GM18507 (cell line): ENCODE data around the gene DDN.

Experiments
- DNase-seq: peaks from one replicate; pipeline ENCODE4 v3.0.0; 2011; ENCODE audit warnings: low read depth; ENCODE audit not compliant: insufficient read length; ENCODE audit errors: extremely low spot score
- FAIRE-seq: peaks from 2 replicates; lab custom pipeline; 2011; peaks lifted over from hg19 to GRCh38; lab: Jason Lieb, UNC

The DDN gene

DNA sequence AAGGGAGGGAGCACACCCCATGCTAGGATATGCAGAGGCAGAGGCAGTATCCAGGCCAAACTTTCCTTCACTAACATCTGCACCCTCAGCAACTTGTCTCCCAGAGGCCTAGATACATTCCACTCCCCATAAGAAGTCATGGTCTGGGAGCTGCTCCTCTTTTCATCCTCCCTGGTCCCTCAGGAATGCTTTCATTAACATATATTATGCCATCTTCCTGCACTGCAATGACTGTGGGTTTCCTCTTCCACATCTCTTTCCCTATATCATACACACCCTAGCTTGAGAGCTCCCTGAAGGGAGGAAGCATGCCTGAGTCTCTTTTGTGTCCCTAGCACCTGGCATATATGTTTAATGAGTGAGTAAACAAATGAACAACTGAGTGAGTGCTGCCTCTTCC, 8.6 kb downstream of the DDN start:
- DNase-seq (no peak), FAIRE-seq (no peak)

DNA sequence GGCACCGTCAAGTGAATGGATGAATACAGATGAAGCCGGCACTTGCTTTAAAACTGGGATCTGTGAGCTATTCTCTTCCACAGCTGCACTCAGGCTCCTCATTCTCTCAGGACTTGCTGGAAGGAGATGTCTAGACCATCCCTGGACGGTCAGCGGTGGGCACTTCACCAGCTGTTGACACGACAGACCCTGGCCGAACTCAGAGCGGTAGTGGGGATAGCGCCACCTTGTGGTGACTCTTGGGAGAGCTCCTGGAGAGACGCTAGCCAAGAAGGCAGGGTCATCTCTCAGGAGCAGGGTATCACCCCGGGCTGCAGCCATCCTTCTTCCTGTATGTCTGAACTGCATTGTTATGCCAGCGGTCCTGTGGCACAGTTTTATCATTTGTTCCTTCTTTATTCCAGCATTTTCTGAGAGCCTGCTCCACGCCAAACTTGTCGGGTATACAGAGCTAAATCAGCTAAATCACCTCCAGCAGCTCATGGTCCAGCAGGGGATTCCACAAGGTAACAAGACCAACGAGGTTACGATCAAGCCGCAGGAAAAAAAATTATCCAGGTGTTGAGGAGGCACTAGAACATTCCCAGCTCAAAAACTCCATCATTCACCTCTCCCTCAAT, 11.0 kb downstream of the DDN start:
- FAIRE-seq (peak; percentile 82), DNase-seq (no peak)

DNA sequence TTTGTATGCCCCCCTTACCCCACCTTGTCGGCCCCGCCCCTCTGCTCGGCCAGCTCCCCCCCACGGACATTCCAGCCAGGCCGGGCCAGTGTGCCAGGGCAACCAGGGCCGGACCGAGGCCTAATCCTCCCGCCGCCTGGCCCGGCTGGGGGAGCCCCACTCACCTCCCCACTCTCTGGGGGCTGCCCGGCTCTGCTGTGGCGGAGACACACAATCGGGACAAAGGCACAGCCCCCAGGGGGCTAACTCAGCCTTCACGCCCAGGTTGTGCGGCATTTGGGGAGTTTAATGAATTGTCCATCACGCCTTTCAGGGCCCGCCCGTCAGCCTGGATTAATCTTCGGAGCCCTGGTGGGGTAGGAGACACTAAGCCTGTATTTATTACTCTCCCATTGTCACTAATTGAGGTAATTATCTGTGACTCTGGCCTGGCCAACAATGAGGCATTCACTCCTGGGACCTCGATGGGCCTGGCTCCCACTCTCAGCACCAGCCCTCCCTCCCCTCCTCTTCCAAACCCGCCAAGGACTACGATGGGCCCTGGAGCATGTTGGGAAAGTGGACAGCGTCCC, 12.4 kb downstream of the DDN start:
- DNase-seq = no peak

DNA sequence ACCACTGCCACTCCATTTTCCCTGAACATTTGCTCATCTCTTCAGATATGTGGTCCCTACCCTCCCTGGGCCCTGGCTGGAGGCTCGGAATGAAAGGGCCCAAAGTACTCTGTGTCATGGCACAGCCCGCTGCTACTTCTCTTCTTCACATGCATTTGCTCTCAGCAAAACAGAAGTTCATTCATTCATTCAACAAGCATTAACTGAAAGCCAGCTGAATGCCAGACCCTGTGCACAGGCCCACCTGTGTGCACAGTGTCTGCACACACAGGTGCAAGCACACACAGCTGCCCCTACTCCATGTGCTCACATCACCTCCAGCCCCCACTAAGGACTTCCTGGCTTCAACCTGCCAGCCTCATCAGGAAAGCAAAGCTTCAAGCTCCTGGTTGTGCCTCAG, 13.3 kb downstream of the DDN start:
- DNase-seq (no peak), FAIRE-seq (no peak)

More for the DNA sequence above, 12.4 kb downstream of the DDN start:
- FAIRE-seq = no peak

DNA sequence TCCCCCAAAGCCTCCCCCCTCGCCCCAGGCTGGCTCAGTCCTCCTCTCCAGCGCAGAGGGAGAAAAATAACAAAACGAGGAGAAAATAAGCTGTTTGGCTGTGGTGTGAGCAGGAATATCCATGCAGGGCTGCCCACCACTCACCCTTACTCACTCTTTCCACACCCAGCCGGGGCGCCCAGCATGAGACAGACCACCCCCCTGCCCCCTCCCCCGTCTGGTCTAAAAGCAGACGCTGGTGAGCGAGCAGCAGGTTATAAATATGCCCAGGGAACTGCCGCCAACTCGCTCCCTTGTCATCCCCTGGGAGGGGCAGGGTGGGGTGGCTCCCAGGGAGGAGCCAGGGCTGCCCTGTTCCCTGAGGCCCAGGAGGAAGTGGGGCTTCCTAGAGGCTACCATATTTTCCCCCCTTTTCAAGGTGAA, 13.7 kb downstream of the DDN start:
- FAIRE-seq (no peak), DNase-seq (no peak)

DNA sequence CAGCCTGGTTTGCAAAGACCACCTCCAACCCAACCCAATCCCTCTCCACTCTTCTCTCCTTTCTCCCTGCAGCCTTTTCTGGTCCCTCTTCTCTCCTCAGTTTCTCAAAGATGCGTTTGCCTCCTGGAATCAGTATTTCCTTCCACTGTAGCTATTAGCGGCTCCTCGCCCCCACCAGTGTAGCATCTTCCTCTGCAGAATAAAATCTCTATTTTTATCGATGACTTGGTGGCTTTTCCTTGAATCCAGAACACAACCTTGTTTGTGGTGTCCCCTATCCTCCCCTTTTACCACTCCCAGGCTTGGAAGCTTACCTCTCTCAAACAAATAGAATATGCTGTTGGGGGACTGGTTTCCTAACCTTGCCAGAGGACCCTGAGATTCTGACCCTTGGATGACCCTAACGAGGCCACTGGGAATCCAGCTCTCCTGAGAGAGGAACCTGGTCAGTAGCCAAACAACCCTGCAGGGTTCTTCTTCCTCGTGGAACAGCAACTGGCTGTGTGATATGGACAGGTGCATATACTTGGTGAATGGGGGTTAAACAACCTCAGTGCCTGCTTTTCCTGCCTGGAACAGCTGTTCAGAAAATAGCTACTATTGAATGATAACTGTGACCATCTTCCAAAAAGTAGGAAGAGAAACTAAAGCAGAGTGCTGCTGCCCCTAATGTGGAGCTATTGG, 16.6 kb downstream of the DDN start:
- FAIRE-seq (no peak), DNase-seq (no peak)

DNA sequence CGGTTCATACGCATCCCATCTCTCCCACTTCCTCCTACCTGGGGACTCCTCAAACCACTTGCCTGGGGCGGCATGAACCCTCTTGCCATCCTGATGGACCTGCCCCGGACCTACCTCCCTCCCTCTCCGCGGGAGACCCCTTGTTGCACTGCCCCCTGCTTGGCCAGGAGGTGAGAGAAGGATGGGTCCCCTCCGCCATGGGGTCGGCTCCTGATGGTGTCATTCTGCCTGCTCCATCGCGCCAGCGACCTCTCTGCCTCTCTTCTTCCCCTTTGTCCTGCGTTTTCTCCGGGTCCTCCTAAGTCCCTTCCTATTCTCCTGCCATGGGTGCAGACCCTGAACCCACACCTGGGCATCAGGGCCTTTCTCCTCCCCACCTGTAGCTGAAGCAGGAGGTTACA, 17.4 kb downstream of the DDN start:
- DNase-seq (no peak), FAIRE-seq (no peak)

DNA sequence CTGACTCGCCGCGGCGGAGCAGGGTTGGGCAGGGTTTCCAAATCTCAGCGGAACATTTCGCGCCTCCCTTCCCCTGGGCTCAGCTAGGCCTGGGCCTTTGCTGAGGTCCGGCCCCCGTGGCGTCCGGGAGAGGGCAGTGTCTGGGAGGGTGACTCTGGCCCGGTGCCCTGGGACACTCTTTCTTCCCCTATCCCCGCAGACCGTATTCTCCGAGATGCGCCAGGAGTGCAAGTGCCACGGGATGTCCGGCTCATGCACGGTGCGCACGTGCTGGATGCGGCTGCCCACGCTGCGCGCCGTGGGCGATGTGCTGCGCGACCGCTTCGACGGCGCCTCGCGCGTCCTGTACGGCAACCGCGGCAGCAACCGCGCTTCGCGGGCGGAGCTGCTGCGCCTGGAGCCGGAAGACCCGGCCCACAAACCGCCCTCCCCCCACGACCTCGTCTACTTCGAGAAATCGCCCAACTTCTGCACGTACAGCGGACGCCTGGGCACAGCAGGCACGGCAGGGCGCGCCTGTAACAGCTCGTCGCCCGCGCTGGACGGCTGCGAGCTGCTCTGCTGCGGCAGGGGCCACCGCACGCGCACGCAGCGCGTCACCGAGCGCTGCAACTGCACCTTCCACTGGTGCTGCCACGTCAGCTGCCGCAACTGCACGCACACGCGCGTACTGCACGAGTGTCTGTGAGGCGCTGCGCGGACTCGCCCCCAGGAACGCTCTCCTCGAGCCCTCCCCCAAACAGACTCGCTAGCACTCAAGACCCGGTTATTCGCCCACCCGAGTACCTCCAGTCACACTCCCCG, 18.0 kb downstream of the DDN start:
- no peak for FAIRE-seq
- no peak for DNase-seq

DNA sequence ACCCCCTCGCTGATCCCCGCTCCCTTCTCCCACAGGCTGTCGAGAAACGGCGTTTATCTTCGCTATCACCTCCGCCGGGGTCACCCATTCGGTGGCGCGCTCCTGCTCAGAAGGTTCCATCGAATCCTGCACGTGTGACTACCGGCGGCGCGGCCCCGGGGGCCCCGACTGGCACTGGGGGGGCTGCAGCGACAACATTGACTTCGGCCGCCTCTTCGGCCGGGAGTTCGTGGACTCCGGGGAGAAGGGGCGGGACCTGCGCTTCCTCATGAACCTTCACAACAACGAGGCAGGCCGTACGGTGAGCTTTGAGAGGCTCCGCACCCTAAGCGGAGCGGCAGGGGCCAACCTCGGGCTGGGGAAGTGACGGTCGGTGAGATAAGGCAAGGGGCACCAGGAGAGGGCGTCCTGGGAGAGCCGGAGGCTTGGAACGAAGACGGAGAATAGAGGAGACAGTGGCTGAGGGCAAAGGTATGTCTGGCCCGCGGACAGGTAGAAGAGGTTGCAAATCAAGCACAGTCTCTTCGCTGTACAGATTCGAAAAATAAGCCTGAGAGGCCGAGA, 18.7 kb downstream of the DDN start:
- DNase-seq = no peak
- no peak for FAIRE-seq

DNA sequence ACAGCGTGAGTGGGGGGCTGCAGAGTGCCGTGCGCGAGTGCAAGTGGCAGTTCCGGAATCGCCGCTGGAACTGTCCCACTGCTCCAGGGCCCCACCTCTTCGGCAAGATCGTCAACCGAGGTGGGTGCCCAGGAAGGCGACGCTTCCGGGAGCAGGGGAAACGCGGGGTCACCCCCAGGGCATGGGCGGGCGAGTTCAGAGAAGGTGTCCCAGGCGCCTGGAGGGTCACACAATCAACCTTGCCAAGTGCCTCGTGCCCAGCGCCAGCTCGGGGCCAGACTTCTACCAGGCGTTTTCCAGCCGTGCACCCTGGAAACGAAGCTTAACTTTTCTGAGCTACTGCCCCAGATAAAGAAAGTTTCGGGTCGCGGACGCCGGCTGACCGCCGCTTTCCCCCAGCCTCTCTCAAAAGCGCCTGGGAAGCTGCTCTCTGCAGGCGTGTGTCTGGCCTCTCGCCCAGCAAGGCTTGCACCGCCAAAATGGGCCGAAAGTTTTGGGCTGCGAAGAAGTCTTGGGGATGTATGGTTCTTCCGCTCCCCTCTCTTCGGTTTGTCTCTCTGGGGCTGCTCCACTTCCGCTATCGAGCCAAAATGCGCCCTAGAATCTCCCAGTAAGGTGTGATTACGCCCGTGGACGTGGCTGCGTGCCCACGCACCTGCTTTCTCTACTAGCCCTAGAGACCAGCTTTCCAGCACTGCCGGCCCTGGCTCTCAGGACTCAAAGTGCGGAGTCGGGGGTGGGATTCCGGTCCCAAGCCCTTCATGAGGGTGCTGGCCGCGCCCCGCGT, 19.4 kb downstream of the DDN start:
- peak; percentile 39 for FAIRE-seq
- no peak for DNase-seq

DNA sequence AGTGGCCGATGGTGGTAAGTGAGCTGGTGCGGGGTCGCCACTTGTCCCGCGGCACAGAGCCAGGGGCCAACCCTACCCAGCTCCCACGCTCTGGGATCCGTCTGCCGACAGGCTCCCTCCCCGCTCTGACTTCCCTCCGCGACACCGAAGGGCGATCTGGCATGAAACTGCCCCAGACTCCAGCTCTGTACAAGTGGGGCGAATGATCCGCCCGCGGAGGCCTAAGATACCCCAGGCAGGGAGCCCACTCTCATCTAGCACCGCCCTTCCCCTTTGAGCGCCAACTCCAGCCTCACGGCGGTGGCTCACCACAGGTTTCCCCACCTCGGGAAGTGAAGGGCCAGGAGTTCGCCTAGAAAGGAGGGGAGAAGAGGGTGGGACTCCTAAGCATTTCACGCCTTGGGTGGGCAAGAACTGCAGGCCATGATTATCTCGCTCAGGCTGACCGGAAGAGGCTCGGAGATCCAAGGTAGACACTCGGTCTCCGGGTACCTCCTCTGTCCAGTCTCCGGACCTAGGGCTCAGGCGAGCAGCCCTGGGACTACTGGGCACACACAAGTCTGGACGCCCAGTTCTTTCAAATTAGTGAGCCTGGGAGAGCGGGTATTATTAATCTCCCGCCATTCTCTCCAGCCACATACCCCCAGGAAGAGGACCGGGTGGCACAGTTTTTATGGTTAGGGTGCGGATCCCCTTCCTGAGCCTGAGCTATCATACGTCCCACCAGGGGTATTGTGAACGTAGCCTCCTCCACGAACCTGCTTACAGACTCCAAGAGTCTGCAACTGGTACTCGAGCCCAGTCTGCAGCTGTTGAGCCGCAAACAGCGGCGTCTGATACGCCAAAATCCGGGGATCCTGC, 20.2 kb downstream of the DDN start:
- no peak for DNase-seq
- FAIRE-seq = no peak

DNA sequence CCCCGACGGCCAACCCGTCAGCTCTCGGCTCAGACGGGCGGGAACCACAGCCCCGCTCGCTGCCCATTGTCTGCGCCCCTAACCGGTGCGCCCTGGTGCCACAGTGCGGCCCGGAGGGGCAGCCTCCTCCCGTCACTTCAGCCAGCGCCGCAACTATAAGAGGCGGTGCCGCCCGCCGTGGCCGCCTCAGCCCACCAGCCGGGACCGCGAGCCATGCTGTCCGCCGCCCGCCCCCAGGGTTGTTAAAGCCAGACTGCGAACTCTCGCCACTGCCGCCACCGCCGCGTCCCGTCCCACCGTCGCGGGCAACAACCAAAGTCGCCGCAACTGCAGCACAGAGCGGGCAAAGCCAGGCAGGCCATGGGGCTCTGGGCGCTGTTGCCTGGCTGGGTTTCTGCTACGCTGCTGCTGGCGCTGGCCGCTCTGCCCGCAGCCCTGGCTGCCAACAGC, 20.9 kb downstream of the DDN start, which contains the start of gene WNT1:
TSS of gene WNT1 (plus strand) at position 32 of the 450 bp plus-strand sequence. CDS start at position 361, 329 bp downstream.
- FAIRE-seq (no peak), DNase-seq (no peak)

DNA sequence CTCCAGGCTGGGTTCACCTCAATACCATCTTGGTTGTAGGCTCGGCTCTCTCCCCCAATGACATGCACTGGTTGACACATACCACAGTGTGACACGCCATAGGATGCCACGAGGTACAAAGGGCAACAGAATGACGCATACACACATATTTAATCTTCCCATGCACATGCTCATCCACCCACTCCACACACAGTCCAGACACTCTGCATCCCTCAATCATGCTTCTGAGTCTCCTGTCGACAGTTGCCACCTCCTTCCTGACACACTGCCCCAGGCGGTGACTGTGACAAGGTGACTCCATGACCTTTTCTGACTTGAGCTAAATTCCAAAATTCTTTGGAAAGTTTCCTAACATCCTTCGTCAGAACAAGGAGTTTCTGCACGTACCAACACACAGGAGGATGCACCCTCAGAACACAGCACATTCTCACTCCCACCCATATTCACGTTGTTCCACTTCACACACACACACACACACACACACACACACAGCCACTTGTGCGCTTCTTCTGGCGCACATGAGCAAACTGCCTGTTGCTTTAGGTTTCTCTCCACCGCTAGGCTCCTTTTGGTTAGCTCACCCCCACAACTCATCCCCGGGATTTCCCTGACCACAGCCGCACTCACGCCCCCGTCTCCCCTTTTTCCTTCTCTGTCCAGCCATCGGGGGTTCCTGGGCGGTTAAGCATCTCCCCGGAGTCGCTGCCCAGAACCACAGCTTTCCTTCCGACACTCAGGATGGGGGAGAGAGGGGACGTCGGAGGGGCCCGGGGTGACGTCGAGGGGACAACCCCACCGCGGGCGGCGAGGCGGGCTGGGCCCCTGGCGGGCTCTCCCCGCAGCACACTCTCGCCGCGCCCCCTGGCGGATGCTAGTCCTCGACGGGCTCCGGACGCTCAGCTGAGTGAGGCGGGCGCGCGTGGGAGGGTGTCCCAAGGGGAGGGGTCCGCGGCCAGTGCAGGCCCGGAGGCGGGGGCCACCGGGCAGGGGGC, 21.6 kb downstream of the DDN start:
- DNase-seq = no peak
- FAIRE-seq = peak; percentile 81

DNA sequence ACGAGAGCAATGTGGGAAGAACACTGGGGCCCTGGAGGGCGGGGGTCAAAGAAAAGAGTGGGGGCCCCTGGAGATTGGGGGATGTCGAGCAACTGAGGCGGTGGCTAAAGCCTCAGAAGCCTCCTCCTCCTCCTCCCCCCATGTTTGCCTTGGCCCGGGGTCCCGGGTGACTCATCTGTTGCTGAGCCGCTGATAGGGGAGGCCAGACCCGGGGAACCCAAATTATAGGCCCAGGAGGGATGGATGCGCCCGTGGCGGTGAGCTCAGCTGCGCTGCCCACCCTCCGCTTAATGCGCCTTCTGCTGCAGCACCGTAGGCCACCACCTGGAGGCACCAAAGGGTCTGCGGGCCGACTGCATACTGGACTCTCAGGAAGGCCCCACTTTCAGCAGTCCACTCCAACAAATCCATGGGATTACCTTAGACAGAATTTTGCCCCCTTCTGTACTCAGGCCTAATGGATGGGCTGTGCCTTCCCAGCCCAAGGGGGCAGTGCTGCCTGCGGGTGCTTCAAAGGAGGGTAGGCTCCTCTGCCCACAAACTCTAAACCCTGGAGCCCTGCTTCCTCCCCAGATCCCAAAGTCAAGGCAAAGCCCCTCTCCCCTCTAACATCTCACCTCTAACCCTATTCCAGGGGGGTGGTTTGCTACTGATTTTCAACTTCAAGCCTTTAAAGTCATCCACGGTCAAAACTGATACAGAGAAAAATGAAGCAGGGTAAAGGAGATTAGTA, 25.1 kb downstream of the DDN start:
- FAIRE-seq = peak; percentile 5

DNA sequence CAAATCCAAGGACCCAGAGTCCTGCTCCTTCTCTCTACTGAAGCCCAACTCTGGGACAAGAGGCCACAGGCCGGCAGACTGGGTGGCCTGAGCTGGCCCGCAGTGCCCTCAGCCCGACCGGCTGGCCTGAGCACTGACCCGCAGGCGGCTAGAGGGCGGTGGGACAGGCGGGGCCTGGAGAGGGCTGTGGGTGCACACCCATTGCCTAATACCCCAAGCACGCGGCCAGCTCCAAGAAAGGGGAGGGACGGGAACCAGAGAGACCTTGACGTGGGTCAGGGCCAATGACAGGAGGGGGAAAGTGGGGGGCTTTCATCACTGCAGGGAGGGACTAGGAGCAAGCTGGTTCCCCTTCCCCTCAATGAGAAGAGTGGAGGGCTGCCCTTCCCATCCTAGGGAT, 25.6 kb downstream of the DDN start:
- no peak for DNase-seq

More for the DNA sequence above, 25.1 kb downstream of the DDN start:
- no peak for DNase-seq

DNA sequence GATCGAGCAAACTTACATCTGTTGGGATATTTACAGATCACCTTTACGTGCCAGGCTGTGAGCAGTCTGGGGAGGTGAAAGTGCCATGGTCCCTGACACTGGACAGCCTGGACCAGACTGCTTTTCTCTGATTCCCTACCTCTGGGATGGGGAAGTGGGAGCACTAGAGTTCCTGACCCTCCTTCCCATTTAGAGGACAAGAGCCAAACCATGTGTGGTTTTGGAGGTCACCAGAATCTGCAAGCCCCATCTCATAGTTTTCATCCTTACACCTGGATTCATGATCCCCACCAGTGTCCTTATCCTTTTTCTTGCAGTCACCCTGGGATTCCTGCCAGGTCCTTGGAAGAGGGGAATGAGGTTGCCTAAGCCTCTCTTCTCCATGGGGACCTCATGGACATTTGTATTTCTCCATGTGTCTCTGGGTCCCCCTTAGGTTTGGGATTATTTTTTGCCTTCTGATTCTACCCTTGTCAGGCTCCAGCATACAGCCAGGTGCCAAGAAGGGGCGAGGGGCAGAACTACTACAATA, 26.2 kb downstream of the DDN start:
- FAIRE-seq (no peak), DNase-seq (no peak)

More for the DNA sequence above, 25.6 kb downstream of the DDN start:
- FAIRE-seq = no peak
